ENCODE measurements around the gene GSX2. TPM values are rescaled to one million over a fixed set of nuclear protein-coding genes. Genes with fewer than 3 reads are reported as not detected.
"Not testable (repeated sequence)": the region's sequence is repeated elsewhere in the genome, so short reads cannot be mapped to it uniquely, and the experiment has no call there.

The GSX2 gene
- polyA plus RNA-seq, 6 donors from 2014 or later: not detected

DNA sequence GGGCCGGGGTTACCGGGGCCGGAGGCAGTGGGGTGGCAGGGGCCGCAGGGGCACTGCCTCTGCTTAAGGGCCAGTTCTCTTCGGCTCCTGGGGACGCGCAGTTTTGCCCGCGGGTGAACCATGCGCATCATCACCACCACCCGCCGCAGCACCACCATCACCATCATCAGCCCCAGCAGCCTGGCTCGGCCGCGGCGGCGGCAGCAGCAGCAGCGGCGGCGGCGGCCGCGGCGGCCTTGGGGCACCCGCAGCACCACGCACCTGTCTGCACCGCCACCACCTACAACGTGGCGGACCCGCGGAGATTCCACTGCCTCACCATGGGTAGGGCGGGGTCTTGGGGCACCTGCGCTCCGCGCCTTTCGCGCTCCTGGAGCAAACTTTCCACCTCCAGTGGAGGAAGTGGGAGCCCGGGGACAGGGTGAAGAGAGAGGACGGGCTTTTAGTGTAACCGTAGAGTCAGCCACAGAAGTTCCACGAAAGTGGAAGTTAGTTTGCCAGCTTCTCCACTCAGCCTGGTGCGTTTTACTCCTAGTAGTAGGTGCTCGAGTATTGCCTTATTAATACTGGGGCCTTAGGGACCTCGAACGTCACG lies 729 bp downstream of the GSX2 start:
- Mint-ChIP-seq H3K27me3 (peaks cover 73 to 93% (median 85%) of the 10 kb centered on the region in 3 donors), H3K4me3 (peak overlapping the region; percentile 61 to 87 (median 82)), H3K4me1 (peaks cover 22 to 57% (median 43%) of the 10 kb centered on the region in 3 donors), H3K27ac (peak overlapping the region in 2 of 6 donors; percentile 24 to 51), H3K36me3 (peaks cover 0 to 6% of the 10 kb centered on the region in 2 donors), H3K9me3 (peaks cover 0 to 28% (median 8%) of the 10 kb centered on the region in 7 donors)
- DNase-seq (no peak), ATAC-seq (ENCODE audit: low read depth in 2 of 2) (peak; percentile 47 to 52)

GRCh38 chr4:54101190-54102041 lies 1.5 kb downstream of the GSX2 start:
- peak overlapping the region; percentile 61 to 87 (median 82) for H3K4me3 Mint-ChIP-seq

DNA sequence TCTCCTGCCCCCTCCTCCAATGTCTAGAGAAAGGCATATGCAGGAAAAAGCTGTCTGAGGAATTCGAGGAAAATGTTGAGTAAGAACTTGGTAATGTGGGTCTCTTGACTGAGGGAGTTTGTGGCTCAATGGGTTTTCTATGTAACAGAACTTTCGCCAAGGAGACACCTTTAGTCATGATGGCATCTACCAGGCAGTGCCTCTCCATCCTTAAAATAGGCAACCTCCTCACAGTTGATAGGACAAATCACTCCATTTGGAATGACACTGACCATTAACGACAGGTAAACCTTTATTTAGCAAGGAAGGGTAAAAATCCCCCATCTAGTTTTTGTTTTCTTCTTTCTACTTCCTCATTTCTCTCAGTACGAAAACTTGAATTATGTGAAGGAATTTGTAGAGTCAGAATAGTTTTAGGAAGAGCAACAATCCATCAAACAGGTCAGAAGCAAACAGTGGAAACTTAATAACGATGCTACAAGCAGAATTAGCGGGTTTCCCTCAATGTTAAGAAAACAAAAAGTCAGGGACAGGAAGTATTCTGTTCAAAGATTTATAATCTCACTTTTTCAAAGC lies 2.7 kb downstream of the GSX2 start:
- H3K9me3 Mint-ChIP-seq: peaks cover 0 to 32% (median 7%) of the 10 kb centered on the region in 7 donors
- peak overlapping the region in 5 of 8 donors; percentile 15 to 63 (median 39) for H3K4me3 Mint-ChIP-seq
- peak overlapping the region in 3 of 6 donors; percentile 23 to 88 (median 79) for H3K27ac Mint-ChIP-seq
- DNase-seq (no peak), ATAC-seq (ENCODE audit: low read depth in 2 of 2) (no peak)
- peaks cover 68 to 90% (median 83%) of the 10 kb centered on the region in 3 donors for H3K27me3 Mint-ChIP-seq
- peaks cover 0 to 10% of the 10 kb centered on the region in 2 donors for H3K36me3 Mint-ChIP-seq
- H3K4me1 Mint-ChIP-seq: peaks cover 22 to 60% (median 42%) of the 10 kb centered on the region in 3 donors

More at GRCh38 chr4:54101190-54102041, 1.5 kb downstream of the GSX2 start:
- Mint-ChIP-seq H3K27me3 (peaks cover 70 to 90% (median 83%) of the 10 kb centered on the region in 3 donors), H3K27ac (peak overlapping the region in 2 of 6 donors; percentile 51 to 91), H3K4me1 (peaks cover 22 to 57% (median 42%) of the 10 kb centered on the region in 3 donors), H3K9me3 (peaks cover 0 to 28% (median 7%) of the 10 kb centered on the region in 7 donors), H3K36me3 (peaks cover 0 to 6% of the 10 kb centered on the region in 2 donors)
- no peak for DNase-seq
- no peak for ATAC-seq (ENCODE audit: low read depth in 2 of 2)

- no peak for ATAC-seq (ENCODE audit: low read depth in 2 of 2)
- Mint-ChIP-seq H3K4me3 (peak overlapping the region in 5 of 8 donors; percentile 10 to 60 (median 27)), H3K4me1 (peaks cover 26 to 61% (median 45%) of the 10 kb centered on the region in 3 donors), H3K9me3 (peaks cover 0 to 32% (median 7%) of the 10 kb centered on the region in 7 donors), H3K27me3 (peaks cover 67 to 90% (median 83%) of the 10 kb centered on the region in 3 donors), H3K36me3 (peaks cover 0 to 10% of the 10 kb centered on the region in 2 donors), H3K27ac (peak overlapping the region in 3 of 6 donors; percentile 79 to 88 (median 80))
- no peak for DNase-seq
Measured at GRCh38 chr4:54103190-54103574, 3.2 kb downstream of the GSX2 start.

DNA sequence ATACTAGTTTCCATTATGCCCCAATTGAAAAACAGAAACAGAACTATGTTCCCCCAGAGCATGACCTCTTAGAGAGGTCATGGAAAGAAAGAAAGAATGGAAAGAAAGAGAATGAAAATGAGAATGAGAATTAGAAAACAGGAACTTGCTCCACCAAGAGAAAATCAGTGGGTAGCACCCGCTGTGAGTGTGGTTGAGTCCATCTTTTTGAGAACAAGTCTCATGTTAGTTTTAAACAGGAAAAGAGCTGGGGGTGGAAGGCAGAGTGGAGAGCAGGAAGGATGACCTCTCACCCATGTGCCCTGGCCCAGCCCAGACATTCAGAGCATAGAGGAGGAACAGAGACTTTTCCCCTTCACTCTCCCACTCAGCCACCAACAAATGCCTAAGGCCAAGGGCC lies 4.9 kb downstream of the GSX2 start:
- Mint-ChIP-seq H3K36me3 (peaks cover 0 to 10% of the 10 kb centered on the region in 2 donors), H3K27me3 (peaks cover 67 to 87% (median 81%) of the 10 kb centered on the region in 3 donors), H3K9me3 (peaks cover 0 to 24% (median 7%) of the 10 kb centered on the region in 7 donors), H3K27ac (peak overlapping the region in 2 of 6 donors; percentile 66 to 75), H3K4me3 (no peak overlapping the region), H3K4me1 (peaks cover 26 to 60% (median 44%) of the 10 kb centered on the region in 3 donors)
- DNase-seq: no peak
- no peak for ATAC-seq (ENCODE audit: low read depth in 2 of 2)

GRCh38 chr4:54107951-54108748 lies 8.2 kb downstream of the GSX2 start:
- no peak for DNase-seq
- peaks cover 0 to 12% (median 2%) of the 10 kb centered on the region in 7 donors for H3K9me3 Mint-ChIP-seq
- peak overlapping the region in 2 of 6 donors; percentile 59 to 70 for H3K27ac Mint-ChIP-seq
- peak overlapping the region; percentile 31 to 87 (median 69) for H3K4me3 Mint-ChIP-seq
- no peak for ATAC-seq (ENCODE audit: low read depth in 2 of 2)
- peaks cover 10 to 43% (median 27%) of the 10 kb centered on the region in 3 donors for H3K4me1 Mint-ChIP-seq
- H3K36me3 Mint-ChIP-seq: peaks cover 0 to 5% of the 10 kb centered on the region in 2 donors
- H3K27me3 Mint-ChIP-seq: peaks cover 67 to 86% (median 86%) of the 10 kb centered on the region in 3 donors

DNA sequence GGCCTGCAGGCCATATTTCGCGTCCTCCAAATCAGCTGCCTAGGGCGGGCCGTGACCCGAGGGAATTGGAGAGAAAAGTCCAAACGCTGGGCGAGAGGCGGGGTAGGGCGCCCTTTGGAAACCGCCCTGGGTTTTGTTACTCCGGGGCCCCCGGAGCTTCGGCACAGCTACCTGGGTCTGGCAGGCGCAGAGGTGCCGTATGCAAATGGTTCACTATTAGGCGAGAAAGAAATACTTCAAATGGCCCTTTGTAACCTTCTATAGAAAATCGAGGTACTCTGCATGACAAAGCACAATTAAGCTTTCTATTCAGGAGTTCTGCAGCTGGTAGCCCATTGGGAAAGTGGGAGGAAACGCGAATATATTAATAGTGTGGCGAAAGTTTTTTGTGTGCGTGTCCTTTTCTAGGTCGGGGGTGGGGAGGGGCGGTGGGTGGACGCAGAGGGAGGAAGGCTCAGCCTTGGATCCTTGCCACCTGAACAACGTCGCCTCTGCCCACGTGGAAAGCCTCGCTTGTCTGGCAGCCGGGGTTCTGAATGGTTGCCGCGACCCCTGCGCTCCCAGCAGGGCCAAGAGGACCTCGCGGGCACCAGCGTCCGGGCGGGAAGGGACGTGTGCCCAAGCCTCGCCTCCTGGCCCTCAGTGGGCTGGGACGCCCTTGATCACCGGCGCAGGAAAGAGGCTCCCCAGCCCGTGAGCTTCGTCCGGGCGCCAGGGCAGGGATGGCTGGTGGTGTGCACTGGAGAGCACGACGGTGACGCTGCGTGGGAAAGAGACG lies 9.5 kb downstream of the GSX2 start:
- peaks cover 9 to 34% (median 16%) of the 10 kb centered on the region in 3 donors for H3K4me1 Mint-ChIP-seq
- DNase-seq (no peak), ATAC-seq (ENCODE audit: low read depth in 2 of 2) (no peak)
- peak overlapping the region in 2 of 6 donors; percentile 11 to 77 for H3K27ac Mint-ChIP-seq
- peaks cover 0 to 11% (median 3%) of the 10 kb centered on the region in 7 donors for H3K9me3 Mint-ChIP-seq
- H3K27me3 Mint-ChIP-seq: peaks cover 64 to 87% (median 80%) of the 10 kb centered on the region in 3 donors
- peak overlapping the region in 2 of 8 donors; percentile 50 to 64 for H3K4me3 Mint-ChIP-seq
- peaks cover 0 to 5% of the 10 kb centered on the region in 2 donors for H3K36me3 Mint-ChIP-seq

DNA sequence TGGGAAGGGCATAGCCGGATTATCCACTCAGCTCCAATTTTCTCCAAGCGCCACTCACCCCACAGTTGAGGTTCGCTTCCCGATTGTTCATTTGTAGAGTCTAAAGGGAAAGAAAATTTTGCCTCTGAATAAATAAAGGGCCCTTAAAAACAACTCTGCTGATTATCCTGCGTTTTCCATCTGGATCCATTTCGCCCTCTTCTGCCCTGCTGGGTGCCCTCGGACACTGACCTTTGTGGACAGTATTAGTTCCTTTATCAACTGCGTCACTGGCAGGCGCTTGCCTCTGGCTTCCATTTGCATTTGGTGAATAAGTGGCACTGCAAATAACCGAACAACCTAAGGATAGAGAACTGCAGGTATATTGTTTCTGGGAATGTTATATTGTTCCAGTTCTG lies 10.1 kb downstream of the GSX2 start:
- peaks cover 0 to 9% (median 4%) of the 10 kb centered on the region in 7 donors for H3K9me3 Mint-ChIP-seq
- H3K27ac Mint-ChIP-seq: peak overlapping the region in 2 of 6 donors; percentile 37 to 68
- H3K27me3 Mint-ChIP-seq: peaks cover 60 to 85% (median 80%) of the 10 kb centered on the region in 3 donors
- H3K4me1 Mint-ChIP-seq: peaks cover 9 to 30% (median 16%) of the 10 kb centered on the region in 3 donors
- peaks cover 0 to 5% of the 10 kb centered on the region in 2 donors for H3K36me3 Mint-ChIP-seq
- ATAC-seq (ENCODE audit: low read depth in 2 of 2): no peak
- peak overlapping the region in 2 of 8 donors; percentile 10 to 26 for H3K4me3 Mint-ChIP-seq
- no peak for DNase-seq

GRCh38 chr4:54113206-54113605 lies 13.2 kb downstream of the GSX2 start:
- H3K9me3 Mint-ChIP-seq; H3K27ac Mint-ChIP-seq; H3K36me3 Mint-ChIP-seq; DNase-seq; ATAC-seq (ENCODE audit: low read depth in 2 of 2); H3K4me3 Mint-ChIP-seq: not testable (repeated sequence)
- peaks cover 48 to 79% (median 75%) of the 10 kb centered on the region in 3 donors for H3K27me3 Mint-ChIP-seq
- peaks cover 6 to 20% (median 13%) of the 10 kb centered on the region in 3 donors for H3K4me1 Mint-ChIP-seq

- not testable (repeated sequence) for H3K4me3 Mint-ChIP-seq; H3K27ac Mint-ChIP-seq; H3K4me1 Mint-ChIP-seq; H3K36me3 Mint-ChIP-seq; DNase-seq; H3K9me3 Mint-ChIP-seq; ATAC-seq (ENCODE audit: low read depth in 2 of 2)
- H3K27me3 Mint-ChIP-seq: peaks cover 33 to 64% (median 56%) of the 10 kb centered on the region in 3 donors
Measured at GRCh38 chr4:54116246-54116645, 16.3 kb downstream of the GSX2 start.

DNA sequence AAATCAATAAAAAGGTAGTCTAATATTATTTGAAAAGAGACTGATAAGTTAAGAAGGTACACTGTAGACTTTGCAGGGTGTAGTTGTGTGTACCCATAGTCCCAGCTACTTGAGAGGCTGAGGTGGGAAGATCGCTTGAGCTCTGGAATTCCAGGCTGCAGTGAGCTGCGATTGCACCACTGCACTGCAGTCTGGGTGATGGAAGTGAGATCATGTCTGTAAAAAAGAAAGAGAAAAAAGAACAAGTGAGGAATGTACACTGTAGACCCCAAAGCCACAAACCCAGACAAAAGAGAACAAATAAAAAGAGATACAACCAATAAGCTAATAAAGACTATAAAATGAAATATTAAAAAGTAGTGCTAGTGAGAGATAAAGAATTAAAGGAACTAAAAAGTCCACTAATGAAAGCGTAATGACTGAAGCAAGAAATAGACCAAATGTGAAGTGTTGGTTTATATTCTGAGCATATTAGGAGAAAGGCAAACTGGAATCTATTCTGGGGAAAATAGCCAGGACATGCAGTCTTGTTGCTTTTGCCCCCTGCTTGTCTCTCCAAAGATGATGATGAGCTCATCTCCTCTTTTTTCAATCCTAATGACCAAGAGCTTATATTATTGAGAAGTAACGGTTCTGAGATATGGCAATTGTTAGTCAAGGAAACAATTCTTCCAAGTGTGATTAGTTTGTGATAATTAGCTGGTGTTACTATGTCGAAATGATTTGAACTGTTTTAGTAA lies 19.1 kb downstream of the GSX2 start:
- H3K27me3 Mint-ChIP-seq: peaks cover 33 to 64% (median 35%) of the 10 kb centered on the region in 3 donors

More for the DNA sequence above, 19.1 kb downstream of the GSX2 start:
- Mint-ChIP-seq H3K27ac (no peak overlapping the region), H3K4me1 (no peaks in the 10 kb centered on the region), H3K9me3 (peaks cover 0 to 8% (median 4%) of the 10 kb centered on the region in 7 donors), H3K4me3 (no peak overlapping the region), H3K36me3 (peaks cover 0 to 4% of the 10 kb centered on the region in 2 donors)
- no peak for DNase-seq
- no peak for ATAC-seq (ENCODE audit: low read depth in 2 of 2)

All from naive B cell (primary cell).